ENCODE results near the gene SARS1. TPM values are rescaled to one million over a fixed set of nuclear protein-coding genes. Genes with fewer than 3 reads are reported as not detected.
"Not testable (repeated sequence)": the region's sequence is repeated elsewhere in the genome, so short reads cannot be mapped to it uniquely, and the experiment has no call there.

The SARS1 gene
- total and polyA plus RNA-seq, 7 donors: 100 to 160 (median 135) TPM

- no peaks in the 10 kb centered on the region for H3K27me3 ChIP-seq
- peak overlapping the region; percentile 78 to 89 (median 86) for H3K4me3 ChIP-seq
- no peaks in the 10 kb centered on the region for H3K9me3 ChIP-seq
- no peak for DNase-seq
- H3K4me1 ChIP-seq: peaks cover 0 to 29% (median 25%) of the 10 kb centered on the region in 4 donors
- H3K36me3 ChIP-seq: no peaks in the 10 kb centered on the region
- no peak for TF ChIP-seq CTCF (IDR thresholded peaks at IDR 0.05)
- TF ChIP-seq POLR2A (IDR thresholded peaks at IDR 0.05): no peak
- TF ChIP-seq EP300 (IDR thresholded peaks at IDR 0.05): no peak
- TF ChIP-seq POLR2AphosphoS5 (IDR thresholded peaks at IDR 0.05): no peak
- peak overlapping the region; percentile 90 to 95 (median 94) for H3K27ac ChIP-seq
- intact Hi-C loops (cut with DNase I): no loop called here
- 20 to 29% methylated on average over 10 of the region's 10 CpGs for WGBS, 2 donors
Measured at GRCh38 chr1:109213345-109213823, 334 bp upstream of the SARS1 start.

DNA sequence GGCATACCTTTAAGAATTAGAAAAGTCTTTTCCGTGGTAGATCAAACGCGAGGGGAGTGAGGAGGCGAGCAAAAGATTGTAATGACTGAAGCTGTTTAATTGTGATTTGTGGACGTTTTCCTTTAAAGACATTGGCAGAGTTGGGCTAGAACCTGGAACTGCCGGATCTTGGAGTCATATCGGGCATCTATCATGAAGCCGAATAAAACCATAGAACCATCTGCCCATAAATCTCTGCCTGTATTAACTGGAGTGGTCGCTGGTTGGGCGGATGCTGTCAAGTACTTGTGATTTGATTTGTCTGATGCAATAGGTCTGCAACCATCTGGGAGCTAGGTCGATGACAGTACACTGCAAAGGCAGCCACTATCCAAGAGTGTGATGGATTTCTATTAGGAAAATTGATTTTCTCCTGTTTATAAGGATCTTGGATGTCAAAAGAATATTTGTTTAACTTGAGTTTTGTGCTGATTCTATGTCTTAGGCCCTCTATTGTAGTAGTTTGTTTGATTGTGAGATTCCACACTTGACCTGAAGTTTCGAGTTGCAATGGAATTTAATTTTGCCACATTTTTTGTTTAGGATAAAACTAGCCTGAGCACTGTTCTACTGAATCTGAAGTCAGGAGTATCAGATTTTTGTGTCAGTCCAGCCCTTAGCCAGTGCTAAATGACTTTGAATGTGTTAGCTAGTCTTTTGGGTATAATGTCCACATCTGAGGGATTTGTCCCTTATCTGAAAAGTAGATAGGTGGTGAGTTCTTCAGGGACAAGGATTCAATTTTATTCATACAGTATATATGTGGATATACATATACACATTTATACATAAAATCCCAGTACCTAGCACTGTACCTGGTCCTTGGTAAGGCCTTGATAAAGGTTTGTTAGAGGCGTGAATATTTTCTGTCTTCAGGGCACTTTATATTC is 1.2 kb downstream of the SARS1 start:
- H3K27ac ChIP-seq: peak overlapping the region; percentile 90 to 95 (median 94)
- 9 to 21% methylated on average over 13 of the region's 13 CpGs for WGBS, 2 donors
- no peaks in the 10 kb centered on the region for H3K9me3 ChIP-seq
- H3K27me3 ChIP-seq: no peaks in the 10 kb centered on the region
- intact Hi-C loops (cut with DNase I): loop anchor here (2.0 kb wide), 1 partner anchor 114 kb away; no protein-coding TSS in a partner anchor
- peak; percentile 75 for DNase-seq
- no peaks in the 10 kb centered on the region for H3K36me3 ChIP-seq
- peak in 3 of 4 donors; percentile 22 to 30 (median 27) for TF ChIP-seq POLR2AphosphoS5 (IDR thresholded peaks at IDR 0.05)
- TF ChIP-seq CTCF (IDR thresholded peaks at IDR 0.05): no peak
- TF ChIP-seq EP300 (IDR thresholded peaks at IDR 0.05): no peak
- no peak for TF ChIP-seq POLR2A (IDR thresholded peaks at IDR 0.05)
- peak overlapping the region; percentile 78 to 89 (median 86) for H3K4me3 ChIP-seq
- H3K4me1 ChIP-seq: peaks cover 0 to 29% (median 25%) of the 10 kb centered on the region in 4 donors

DNA sequence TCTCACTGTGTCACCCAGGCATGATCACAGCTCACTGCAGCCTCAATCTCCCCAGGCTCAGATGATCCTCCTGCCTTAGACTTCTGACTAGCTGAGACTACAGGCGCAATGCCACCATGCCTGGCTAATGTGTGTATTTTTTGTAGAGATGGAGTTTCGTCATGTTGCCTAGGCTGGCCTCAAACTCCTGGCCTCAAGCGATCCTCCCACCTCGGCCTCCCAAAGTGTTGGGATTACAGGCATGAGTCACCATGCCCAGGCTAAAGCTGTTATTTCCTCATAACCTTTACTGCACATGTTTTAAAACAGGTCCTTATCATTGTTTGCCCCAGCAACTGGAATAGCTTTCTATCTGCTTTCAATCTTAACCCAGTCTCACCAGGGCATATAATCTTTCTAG is 2.9 kb downstream of the SARS1 start:
- H3K9me3 ChIP-seq: no peaks in the 10 kb centered on the region
- 63 to 79% methylated on average over 4 of the region's 4 CpGs for WGBS, 2 donors
- TF ChIP-seq EP300 (IDR thresholded peaks at IDR 0.05): no peak
- TF ChIP-seq POLR2A (IDR thresholded peaks at IDR 0.05): no peak
- no peak for TF ChIP-seq CTCF (IDR thresholded peaks at IDR 0.05)
- TF ChIP-seq POLR2AphosphoS5 (IDR thresholded peaks at IDR 0.05): no peak
- H3K27me3 ChIP-seq: no peaks in the 10 kb centered on the region
- no peak for DNase-seq
- no peaks in the 10 kb centered on the region for H3K36me3 ChIP-seq
- peaks cover 0 to 29% (median 25%) of the 10 kb centered on the region in 4 donors for H3K4me1 ChIP-seq
- intact Hi-C loops (cut with DNase I): no loop called here
- H3K4me3 ChIP-seq: no peak overlapping the region
- peak overlapping the region in 3 of 4 donors; percentile 3 to 90 (median 27) for H3K27ac ChIP-seq

DNA sequence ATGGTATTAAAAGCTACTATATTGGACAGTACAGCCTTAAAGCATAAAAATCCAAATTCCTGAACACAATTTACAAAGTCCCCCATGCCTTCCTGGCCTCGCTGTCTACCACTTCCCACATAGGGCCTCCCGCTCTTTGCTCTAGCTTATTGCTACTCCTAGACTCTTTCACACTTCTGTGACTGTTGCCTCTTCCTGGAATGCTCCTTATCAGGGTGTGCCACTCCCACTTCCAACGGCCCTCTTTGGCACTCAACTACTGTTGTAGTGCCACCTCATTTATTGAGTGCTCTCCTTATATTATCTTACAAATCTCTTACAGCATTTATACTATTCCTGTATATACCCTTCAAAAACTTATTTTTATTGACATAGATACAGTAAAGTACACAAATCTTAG is 4.8 kb downstream of the SARS1 start:
- intact Hi-C loops (cut with DNase I): no loop called here
- no peaks in the 10 kb centered on the region for H3K36me3 ChIP-seq
- no peaks in the 10 kb centered on the region for H3K27me3 ChIP-seq
- H3K27ac ChIP-seq: no peak overlapping the region
- WGBS, 2 donors: 18 to 63% methylated on average over 3 of the region's 3 CpGs
- no peak for DNase-seq
- peak in 1 of 2 donors; percentile 18 for TF ChIP-seq POLR2A (IDR thresholded peaks at IDR 0.05)
- no peak for TF ChIP-seq EP300 (IDR thresholded peaks at IDR 0.05)
- no peak for TF ChIP-seq CTCF (IDR thresholded peaks at IDR 0.05)
- no peak overlapping the region for H3K4me3 ChIP-seq
- peaks cover 0 to 24% (median 23%) of the 10 kb centered on the region in 4 donors for H3K4me1 ChIP-seq
- no peaks in the 10 kb centered on the region for H3K9me3 ChIP-seq

DNA sequence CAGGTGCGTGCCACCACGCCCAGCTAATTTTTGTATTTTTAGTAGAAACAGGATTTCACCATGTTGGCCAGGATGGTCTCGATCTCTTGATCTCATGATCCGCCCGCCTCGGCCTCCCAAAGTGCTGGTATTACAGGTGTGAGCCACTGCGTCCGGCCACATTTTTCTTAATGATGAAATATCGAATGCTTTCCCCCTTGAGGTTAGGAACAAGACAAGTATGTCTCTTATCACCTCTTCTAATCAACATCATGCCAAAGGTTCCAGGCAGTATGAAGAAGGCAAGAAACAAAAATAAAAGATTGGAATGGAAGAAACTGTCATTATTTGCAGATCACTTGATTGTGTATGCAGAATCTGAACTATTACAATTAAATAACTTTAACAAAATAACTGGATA is 7.5 kb downstream of the SARS1 start:
- peaks cover 0 to 15% (median 8%) of the 10 kb centered on the region in 4 donors for H3K4me1 ChIP-seq
- intact Hi-C loops (cut with DNase I); H3K4me3 ChIP-seq; DNase-seq; H3K27me3 ChIP-seq; H3K9me3 ChIP-seq; H3K27ac ChIP-seq: not testable (repeated sequence)
- 96 to 98% methylated on average over 9 of the region's 9 CpGs for WGBS, 2 donors
- peaks cover 0 to 21% (median 2%) of the 10 kb centered on the region in 4 donors for H3K36me3 ChIP-seq

Data from sigmoid colon (tissue), 7 donors.